ENCODE measurements around the gene DLG2.

- no peak for TF ChIP-seq CTCF (IDR thresholded peaks at IDR 0.05; ENCODE audit: insufficient read depth, low read depth, low read length)
- TF ChIP-seq EZH2 (IDR thresholded peaks at IDR 0.05; ENCODE audit: insufficient read depth, low read length): no peak
Measured at GRCh38 chr11:85440273-85440672, 186.9 kb downstream of the DLG2 start.
